Esophagus squamous epithelium (tissue), 5 donors: ENCODE results near the gene ACAD8. TPM values are rescaled to one million over a fixed set of nuclear protein-coding genes. Genes with fewer than 3 reads are reported as not detected.
"Not testable (repeated sequence)": the region's sequence is repeated elsewhere in the genome, so short reads cannot be mapped to it uniquely, and the experiment has no call there.

Experiments used
- DNase-seq: peaks from one replicate; lab custom pipeline; 2025; lab: John Stamatoyannopoulos, UW
- H3K27ac ChIP-seq, 4 donors: fragments of 200-600 bp; sonication (generic); one replicate each; pipeline ENCODE4 v1.5.1; 2016 to 2019; ENCODE audit warnings: mild to moderate bottlenecking in 1 of 4
- H3K27me3 ChIP-seq, 4 donors: fragments of 200-600 bp; sonication (generic); 1 replicate in 3 of 4; 2 replicates in 1 of 4; pipeline versions ENCODE4 v1.5.1 to v1.6.0; 2017 to 2021; ENCODE audit warnings: antibody characterized with exemption in 1 of 4
- H3K36me3 ChIP-seq, 3 donors: fragments of 200-600 bp; sonication (generic); one replicate each; pipeline ENCODE4 v1.5.1; 2016 to 2019
- H3K4me1 ChIP-seq, 3 donors: fragments of 200-600 bp; sonication (generic); one replicate each; pipeline ENCODE4 v1.5.1; 2017 to 2019
- H3K4me3 ChIP-seq, 4 donors: fragments of 200-600 bp; sonication (generic); 1 replicate in 3 of 4; 2 replicates in 1 of 4; pipeline ENCODE4 v1.5.1; 2016 to 2019; ENCODE audit warnings: mild to moderate bottlenecking in 2 of 4, moderate library complexity in 1 of 4
- H3K9me3 ChIP-seq, 3 donors: fragments of 200-600 bp; sonication (generic); one replicate each; pipeline ENCODE4 v1.5.1; 2016 to 2019
- CTCF ChIP-seq, 6 experiments: fragments of 450-650 bp in 4 of 6; fragments of 200-600 bp in 2 of 6; sonication (generic) in 2 of 6; IDR thresholded peaks; one replicate each; pipeline ENCODE4 v1.5.1; 2016 to 2019; ENCODE audit warnings: antibody characterized with exemption in 6 of 6, mild to moderate bottlenecking in 4 of 6, moderate library complexity in 4 of 6
- POLR2A ChIP-seq, 4 donors: fragments of 450-650 bp; IDR thresholded peaks; one replicate each; pipeline ENCODE4 v1.6.1; 2017; ENCODE audit warnings: antibody characterized with exemption in 4 of 4, mild to moderate bottlenecking in 4 of 4, moderate library complexity in 3 of 4
- WGBS, 2 donors: methylation state at CpG; one replicate each; pipeline ENCODE4 v1.1.5; 2018; 5-methylcytosine and 5-hydroxymethylcytosine counted together
- intact Hi-C: fragments of 100-400 bp; cut with DNase I; formaldehyde crosslinking; loops from one replicate; pipeline ENCODE4 v1.15.0; 2022
- total RNA-seq, 4 donors: library from RNA; depleted of rRNA; stranded (reverse); fragments of >200 nt; gene quantifications; one replicate each; pipeline ENCODE4 v1.1.0, GENCODE V29; 2016
- donor health status: DM: yes; HTN: yes; CAD: no.

Gene ACAD8
- total RNA-seq, 4 donors from 2014 or later, result 11.3 to 25.1 (median 18.2) TPM

- Histone ChIP-seq H3K9me3 (no peaks in the 10 kb centered on the region), H3K27ac (peak overlapping the region; percentile 64 to 86 (median 76)), H3K4me3 (peak overlapping the region; percentile 68 to 97 (median 90)), H3K4me1 (peaks cover 11 to 31% (median 15%) of the 10 kb centered on the region in 3 donors), H3K27me3 (no peaks in the 10 kb centered on the region), H3K36me3 (peaks cover 0 to 53% (median 5%) of the 10 kb centered on the region in 3 donors)
- WGBS, 2 donors, result 3 to 5% methylated on average over 25 to 27 of the region's 27 CpGs
- TF ChIP-seq CTCF (IDR thresholded peaks at IDR 0.05) (no peak), POLR2A (IDR thresholded peaks at IDR 0.05) (no peak)
- no peak for DNase-seq
- intact Hi-C loops, result no loop called here
Measured at GRCh38 chr11:134252346-134253187, 801 bp upstream of the ACAD8 start.

GRCh38 chr11:134254433-134255183, 1.2 kb downstream of the ACAD8 start:
- TF ChIP-seq POLR2A (IDR thresholded peaks at IDR 0.05), result no peak
- no peak for TF ChIP-seq CTCF (IDR thresholded peaks at IDR 0.05)
- DNase-seq, result no peak
- Histone ChIP-seq H3K27ac (no peak overlapping the region), H3K36me3 (peaks cover 0 to 53% (median 4%) of the 10 kb centered on the region in 3 donors), H3K4me3 (peak overlapping the region in 3 of 4 donors; percentile 68 to 97 (median 87)), H3K27me3 (no peaks in the 10 kb centered on the region), H3K4me1 (peaks cover 11 to 31% (median 15%) of the 10 kb centered on the region in 3 donors), H3K9me3 (no peaks in the 10 kb centered on the region)
- intact Hi-C loops, result no loop called here
- 66 to 69% methylated on average over 3 of the region's 3 CpGs for whole genome bisulfite sequencing, 2 donors

- Histone ChIP-seq H3K36me3 (peaks cover 0 to 53% (median 4%) of the 10 kb centered on the region in 3 donors), H3K4me1 (peaks cover 11 to 31% (median 15%) of the 10 kb centered on the region in 3 donors)
- H3K4me3 ChIP-seq, DNase-seq, H3K9me3 ChIP-seq, intact Hi-C loops, H3K27ac ChIP-seq, H3K27me3 ChIP-seq: not testable (repeated sequence)
- 94 to 97% methylated on average over 5 of the region's 5 CpGs for WGBS, 2 donors
Measured at GRCh38 chr11:134255184-134255561, 1.8 kb downstream of the ACAD8 start.

GRCh38 chr11:134257101-134257500, 3.7 kb downstream of the ACAD8 start:
- TF ChIP-seq POLR2A (IDR thresholded peaks at IDR 0.05) (no peak), CTCF (IDR thresholded peaks at IDR 0.05) (no peak)
- no peaks in the 10 kb centered on the region for H3K27me3 ChIP-seq
- intact Hi-C loops, result no loop called here
- H3K9me3 ChIP-seq, result no peaks in the 10 kb centered on the region
- DNase-seq, result no peak
- no peak overlapping the region for H3K27ac ChIP-seq
- peaks cover 0 to 60% (median 22%) of the 10 kb centered on the region in 3 donors for H3K36me3 ChIP-seq
- peaks cover 6 to 21% (median 11%) of the 10 kb centered on the region in 3 donors for H3K4me1 ChIP-seq
- 75 to 91% methylated on average over 2 to 11 of the region's 11 CpGs for WGBS, 2 donors
- no peak overlapping the region for H3K4me3 ChIP-seq

- DNase-seq, result no peak
- no peak overlapping the region for H3K27ac ChIP-seq
- peaks cover 0 to 15% (median 8%) of the 10 kb centered on the region in 3 donors for H3K4me1 ChIP-seq
- TF ChIP-seq POLR2A (IDR thresholded peaks at IDR 0.05) (no peak), CTCF (IDR thresholded peaks at IDR 0.05) (no peak)
- no peaks in the 10 kb centered on the region for H3K27me3 ChIP-seq
- no peaks in the 10 kb centered on the region for H3K9me3 ChIP-seq
- intact Hi-C loops, result no loop called here
- WGBS, 2 donors, result 82 to 85% methylated on average over 3 to 4 of the region's 4 CpGs
- no peak overlapping the region for H3K4me3 ChIP-seq
- H3K36me3 ChIP-seq, result peaks cover 0 to 74% (median 28%) of the 10 kb centered on the region in 3 donors
Measured at GRCh38 chr11:134258577-134258976, 5.2 kb downstream of the ACAD8 start.
